IMR-90 (cell line): Measurements from ENCODE around the gene SPTBN5. TPM values are rescaled to one million over a fixed set of nuclear protein-coding genes. Genes with fewer than 3 reads are reported as not detected.

Experiments
- ATAC-seq: fragments of 200-7000 bp; cut with Tn5 transposase; 2 replicates; pipeline ENCODE4 v1.9.1; 2020; ENCODE audit warnings: low read depth, mild to moderate bottlenecking, moderate library complexity
- BruUV-seq: library from RNA; stranded (reverse); fragments of 400-500 nt; replicated peaks from 2 replicates; lab custom pipeline; 2021; lab: Mats Ljungman, UMichigan
- CTCF ChIA-PET: fragments of 300-600 bp; formaldehyde crosslinking; extraction: SDS; loops from one replicate; lab custom pipeline; 2021; ENCODE audit warnings: antibody characterized with exemption; lab: Yijun Ruan, JAX
- POLR2A ChIA-PET: fragments of 300-600 bp; sonication (Branson Sonifier 250); formaldehyde crosslinking; loops from one replicate; lab custom pipeline; 2022; ENCODE audit warnings: antibody characterized with exemption; ENCODE audit not compliant: unreplicated experiment; lab: Charles Lee
- DNase-seq: peaks from one replicate; pipeline ENCODE4 v3.0.0; 2013
- H2AFZ ChIP-seq: replicated peaks from 2 replicates; pipeline ENCODE3; 2013; ENCODE audit warnings: low read length, mild to moderate bottlenecking; ENCODE audit not compliant: poor library complexity
- H2AK5ac ChIP-seq: 2 replicates; pipeline ENCODE4 v1.6.1; 2013; ENCODE audit warnings: low read depth, low read length, inconsistent platforms
- H2AK9ac ChIP-seq: replicated peaks from 2 replicates; pipeline ENCODE3; 2013; ENCODE audit warnings: mild to moderate bottlenecking, low read depth, low read length, moderate library complexity; ENCODE audit not compliant: poor library complexity
- H2BK120ac ChIP-seq: 2 replicates; pipeline ENCODE4 v1.6.1; 2013; ENCODE audit warnings: low read depth, low read length, inconsistent platforms
- H2BK15ac ChIP-seq: 3 replicates; pipeline ENCODE4 v1.6.1; 2013; ENCODE audit warnings: low read depth, low read length, inconsistent platforms
- H2BK20ac ChIP-seq: 2 replicates; pipeline ENCODE4 v1.6.1; 2013; ENCODE audit warnings: low read depth, mild to moderate bottlenecking, inconsistent platforms, low read length, moderate library complexity
- H2BK5ac ChIP-seq: 2 replicates; pipeline ENCODE4 v1.6.1; 2013; ENCODE audit warnings: mild to moderate bottlenecking, low read depth, low read length, inconsistent platforms; ENCODE audit not compliant: poor library complexity, severe bottlenecking
- H3K14ac ChIP-seq: replicated peaks from 2 replicates; pipeline ENCODE4 v1.6.1; 2013; ENCODE audit warnings: low read depth, low read length, inconsistent platforms
- H3K18ac ChIP-seq: 2 replicates; pipeline ENCODE4 v1.6.1; 2013; ENCODE audit warnings: low read depth, low read length, control low read depth
- H3K23ac ChIP-seq: 2 replicates; pipeline ENCODE4 v1.6.1; 2013; ENCODE audit warnings: low read depth, low read length, inconsistent platforms
- H3K27ac ChIP-seq: 2 replicates; pipeline ENCODE4 v1.5.1; 2013; ENCODE audit warnings: mild to moderate bottlenecking, control low read depth, low read length; ENCODE audit not compliant: insufficient read depth
- H3K27me3 ChIP-seq: 2 replicates; pipeline ENCODE4 v1.6.1; 2013; ENCODE audit warnings: low read length; ENCODE audit not compliant: control insufficient read depth, insufficient read depth
- H3K36me3 ChIP-seq: 2 replicates; pipeline ENCODE4 v1.6.1; 2013; ENCODE audit warnings: low read length, mixed read lengths; ENCODE audit not compliant: control insufficient read depth, insufficient read depth
- H3K4ac ChIP-seq: 2 replicates; pipeline ENCODE4 v1.6.1; 2013; ENCODE audit warnings: low read depth, low read length, inconsistent platforms
- H3K4me1 ChIP-seq: 2 replicates; pipeline ENCODE4 v1.6.1; 2013; ENCODE audit warnings: low read length, mixed read lengths; ENCODE audit not compliant: control insufficient read depth, insufficient read depth
- H3K4me2 ChIP-seq: 2 replicates; pipeline ENCODE4 v1.6.1; 2013; ENCODE audit warnings: low read depth, mild to moderate bottlenecking, control low read depth, low read length, moderate library complexity
- H3K4me3 ChIP-seq: 2 replicates; pipeline ENCODE4 v1.5.1; 2013; ENCODE audit warnings: low read depth, mild to moderate bottlenecking, control low read depth, low read length, moderate library complexity; ENCODE audit not compliant: insufficient read depth
- H3K56ac ChIP-seq: 2 replicates; pipeline ENCODE4 v1.6.1; 2013; ENCODE audit warnings: low read length, inconsistent platforms; ENCODE audit not compliant: insufficient read depth; ENCODE audit errors: extremely low read depth
- H3K79me1 ChIP-seq, 2 experiments: 2 replicates each; pipeline ENCODE4 v1.6.1; 2013; ENCODE audit warnings: low read length in 2 of 2, inconsistent platforms in 1 of 2, low read depth in 1 of 2
- H3K9ac ChIP-seq: 2 replicates; pipeline ENCODE4 v1.6.1; 2013; ENCODE audit warnings: low read depth, low read length, control low read depth
- H3K9me1 ChIP-seq: 2 replicates; pipeline ENCODE4 v1.6.1; 2013; ENCODE audit warnings: low read length, inconsistent platforms; ENCODE audit not compliant: insufficient read depth
- H3K9me3 ChIP-seq: 2 replicates; pipeline ENCODE4 v1.6.1; 2013; ENCODE audit warnings: low read length; ENCODE audit not compliant: control insufficient read depth, insufficient read depth
- H4K20me1 ChIP-seq: 2 replicates; pipeline ENCODE4 v1.6.1; 2013; ENCODE audit warnings: low read length, inconsistent platforms; ENCODE audit not compliant: insufficient read depth
- H4K5ac ChIP-seq: 2 replicates; pipeline ENCODE4 v1.6.1; 2013; ENCODE audit warnings: mild to moderate bottlenecking, low read depth, low read length, control low read depth
- H4K8ac ChIP-seq, 2 experiments: 2 replicates each; pipeline ENCODE4 v1.6.1; 2013; ENCODE audit warnings: low read depth in 2 of 2, low read length in 2 of 2, control low read depth in 1 of 2, inconsistent platforms in 1 of 2
- H4K91ac ChIP-seq: 2 replicates; pipeline ENCODE4 v1.6.1; 2013; ENCODE audit warnings: low read depth, low read length, inconsistent platforms; ENCODE audit not compliant: insufficient read depth
- CEBPB ChIP-seq: IDR thresholded peaks from 2 replicates; pipeline ENCODE4 v1.6.1; 2012; ENCODE audit warnings: low read depth, low read length, improper control_type of control experiment
- CHD1 ChIP-seq: IDR thresholded peaks from 2 replicates; pipeline ENCODE4 v1.6.1; 2012; ENCODE audit warnings: low read depth, low read length, improper control_type of control experiment
- MAZ ChIP-seq: IDR thresholded peaks from 2 replicates; pipeline ENCODE4 v1.6.1; 2012; ENCODE audit warnings: low read depth, mild to moderate bottlenecking, low read length, improper control_type of control experiment, moderate library complexity, borderline replicate concordance
- POLR2A ChIP-seq: IDR thresholded peaks from 2 replicates; pipeline ENCODE4 v1.6.1; 2012; ENCODE audit warnings: mild to moderate bottlenecking, low read depth, low read length
- RAD21 ChIP-seq: IDR thresholded peaks from 2 replicates; pipeline ENCODE4 v1.6.1; 2012; ENCODE audit warnings: low read length, improper control_type of control experiment
- RCOR1 ChIP-seq: IDR thresholded peaks from 2 replicates; pipeline ENCODE4 v1.6.1; 2012; ENCODE audit warnings: mild to moderate bottlenecking, low read length, improper control_type of control experiment; ENCODE audit not compliant: insufficient replicate concordance
- RFX5 ChIP-seq: IDR thresholded peaks from 2 replicates; pipeline ENCODE4 v1.8.0; 2012; ENCODE audit warnings: low read depth, mild to moderate bottlenecking, low read length, moderate library complexity
- whole genome bisulfite sequencing, 2 experiments: methylation state at CpG; one replicate each; pipeline versions ENCODE4 v1.1.5 to v1.1.7; 2013; ENCODE audit warnings: missing lambda C conversion rate in 2 of 2; ENCODE audit not compliant: insufficient read length in 1 of 2; ENCODE audit errors: extremely low coverage in 2 of 2; 5-methylcytosine and 5-hydroxymethylcytosine counted together
- dilution Hi-C: fragments of 300-500 bp; cut with HindIII; formaldehyde crosslinking; loops from one replicate; pipeline ENCODE4 v1.14.3; 2018; ENCODE audit warnings: low sequenced_read_pairs; ENCODE audit not compliant: unreplicated experiment
- in situ Hi-C: fragments of 300-500 bp; cut with MboI; formaldehyde crosslinking; loops from 3 replicates; pipeline ENCODE4 v1.14.3; 2019; ENCODE audit warnings: low sequenced_read_pairs, inconsistent platforms, mixed read lengths
- intact Hi-C: fragments of 100-400 bp; cut with micrococcal nuclease; formaldehyde crosslinking; loops from 2 replicates; pipeline ENCODE4 v1.10.0; 2022
- polyA plus RNA-seq, 3 experiments: library from polyadenylated mRNA; depleted of rRNA; stranded (reverse); fragments of >200 nt; gene quantifications; 2 replicates each; pipeline ENCODE4 v1.2.3, GENCODE V29; 2012; ENCODE audit warnings: low replicate concordance in 1 of 3
- total RNA-seq: library from RNA; depleted of rRNA; stranded (reverse); fragments of >200 nt; gene quantifications from 2 replicates; pipeline ENCODE4 v1.2.3, GENCODE V29; 2012
- TF ChIP-seq, protein P1 (sequence below): fragments of 150-350 bp; IDR thresholded peaks from 2 replicates; pipeline ENCODE4 v1.6.1; 2017; ENCODE audit warnings: mild to moderate bottlenecking, antibody characterized with exemption, low read length, low read depth
- TF ChIP-seq, protein P2 (sequence below): fragments of 150-350 bp; IDR thresholded peaks from 2 replicates; pipeline ENCODE4 v1.6.1; 2016; ENCODE audit warnings: low read depth, mild to moderate bottlenecking, low read length, moderate library complexity, borderline replicate concordance

The SPTBN5 gene
- total and polyA plus RNA-seq, 2 of the 4 experiments (the other 2 are of a cell fraction): under 0.01 to 0.38 TPM

DNA sequence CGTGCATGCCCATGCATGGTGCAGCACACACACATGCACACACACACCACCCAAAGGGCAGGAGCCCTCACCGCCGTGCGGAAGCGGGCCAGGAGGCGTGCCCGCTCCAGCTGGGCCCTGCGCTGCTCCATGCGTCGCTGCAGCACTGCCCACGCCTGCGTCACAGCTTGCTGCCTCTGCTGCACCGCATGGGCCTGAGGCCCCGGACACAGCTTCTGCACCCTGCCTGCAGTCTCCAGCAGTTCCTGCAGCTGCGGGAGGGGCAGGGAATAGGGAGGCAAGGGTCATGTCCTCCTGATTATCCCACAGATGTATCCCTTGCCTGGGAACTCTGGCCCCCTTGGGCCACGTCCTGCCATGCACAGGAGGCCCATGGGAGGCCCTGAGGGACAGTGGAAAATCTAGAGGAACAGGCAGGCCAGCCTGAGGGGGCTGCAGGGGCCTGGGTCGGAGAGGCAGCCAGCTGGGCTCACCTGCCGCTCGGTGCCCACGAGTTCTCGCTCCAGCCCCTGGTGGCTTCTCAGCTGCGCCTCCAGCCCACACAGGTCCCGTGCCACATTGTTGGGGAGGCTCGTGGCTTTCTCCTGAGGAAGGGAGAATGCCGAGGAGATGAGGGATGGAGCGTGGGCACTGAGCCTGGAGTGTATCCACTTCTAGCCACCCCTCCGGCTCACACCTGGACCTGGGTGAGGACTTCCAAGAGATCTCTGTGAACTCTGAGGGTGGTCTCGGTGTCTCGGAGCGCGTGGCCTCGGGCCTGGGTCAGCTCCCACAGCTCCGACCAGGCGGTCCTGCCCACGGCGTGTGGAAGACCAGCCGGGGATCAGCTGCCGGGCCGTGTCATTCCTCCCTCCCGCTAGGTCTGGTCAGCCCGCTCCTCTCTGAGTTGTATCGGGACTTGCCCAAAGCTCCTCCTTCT lies 23.8 kb downstream of the SPTBN5 start:
- Histone ChIP-seq H2AK9ac (no peak overlapping the region), H4K20me1 (peaks cover 3% of the 10 kb centered on the region; the same call in 1 of the 2 replicates), H2BK15ac (no peak overlapping the region), H2BK120ac (no peak overlapping the region), H4K8ac (no peak overlapping the region), H3K27ac (no peak overlapping the region), H2BK5ac (no peak overlapping the region), H3K79me1 (no peaks in the 10 kb centered on the region), H3K18ac (no peak overlapping the region), H3K23ac (no peak overlapping the region), H4K91ac (no peak overlapping the region), H3K9ac (no peak overlapping the region), H3K4me1 (peaks cover 2% of the 10 kb centered on the region; the same call in 1 of the 2 replicates), H3K4me3 (no peak overlapping the region), H3K36me3 (no peaks in the 10 kb centered on the region), H2AFZ (peak overlapping the region; percentile 28), H3K9me1 (0 out of 2 replicates have a peak, but pooled peaks cover 2% of the 10 kb centered on the region), H3K4ac (no peak overlapping the region), H2BK20ac (no peak overlapping the region; the same call in 1 of the 2 replicates), H3K4me2 (no peak overlapping the region), H2AK5ac (peak overlapping the region; percentile 12; the same call in 1 of the 2 replicates), H3K56ac (no peak overlapping the region), H3K9me3 (no peaks in the 10 kb centered on the region), H4K5ac (no peak overlapping the region), H3K14ac (no peak overlapping the region), H3K27me3 (peaks cover 11% of the 10 kb centered on the region; the same call in 1 of the 2 replicates)
- ChIA-PET CTCF (no interaction called here), POLR2A (no interaction called here)
- TF ChIP-seq RCOR1: no peak
- no peak for TF ChIP-seq CHD1
- no peak for TF ChIP-seq POLR2A
- no peak for TF ChIP-seq CEBPB
- TF ChIP-seq RAD21: no peak
- TF ChIP-seq RFX5: no peak
- TF ChIP-seq MAZ: no peak
- TF ChIP-seq, protein P1, sequence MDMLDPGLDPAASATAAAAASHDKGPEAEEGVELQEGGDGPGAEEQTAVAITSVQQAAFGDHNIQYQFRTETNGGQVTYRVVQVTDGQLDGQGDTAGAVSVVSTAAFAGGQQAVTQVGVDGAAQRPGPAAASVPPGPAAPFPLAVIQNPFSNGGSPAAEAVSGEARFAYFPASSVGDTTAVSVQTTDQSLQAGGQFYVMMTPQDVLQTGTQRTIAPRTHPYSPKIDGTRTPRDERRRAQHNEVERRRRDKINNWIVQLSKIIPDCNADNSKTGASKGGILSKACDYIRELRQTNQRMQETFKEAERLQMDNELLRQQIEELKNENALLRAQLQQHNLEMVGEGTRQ: no peak
- TF ChIP-seq, protein P2, sequence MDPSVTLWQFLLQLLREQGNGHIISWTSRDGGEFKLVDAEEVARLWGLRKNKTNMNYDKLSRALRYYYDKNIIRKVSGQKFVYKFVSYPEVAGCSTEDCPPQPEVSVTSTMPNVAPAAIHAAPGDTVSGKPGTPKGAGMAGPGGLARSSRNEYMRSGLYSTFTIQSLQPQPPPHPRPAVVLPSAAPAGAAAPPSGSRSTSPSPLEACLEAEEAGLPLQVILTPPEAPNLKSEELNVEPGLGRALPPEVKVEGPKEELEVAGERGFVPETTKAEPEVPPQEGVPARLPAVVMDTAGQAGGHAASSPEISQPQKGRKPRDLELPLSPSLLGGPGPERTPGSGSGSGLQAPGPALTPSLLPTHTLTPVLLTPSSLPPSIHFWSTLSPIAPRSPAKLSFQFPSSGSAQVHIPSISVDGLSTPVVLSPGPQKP: no peak
- 82% methylated on average over 24 of the region's 42 CpGs; no CpG with 5 or more reads in 1 of the 2 experiments for WGBS, 2 experiments
- ATAC-seq (no peak), DNase-seq (no peak)
- in situ Hi-C loops: no loop called here
- intact Hi-C loops: no loop called here
- no TSS peak for BruUV-seq
- dilution Hi-C loops: no loop called here
